Pancreas (tissue), 10 donors: ENCODE results near the gene LINC00632. TPM values are rescaled to one million over a fixed set of nuclear protein-coding genes. Genes with fewer than 3 reads are reported as not detected.

Source experiments
- ATAC-seq, 4 donors: fragments of 200-7000 bp; cut with Tn5 transposase; one replicate each; pipeline versions ENCODE4 v1.8.0 to v1.9.1; 2020; ENCODE audit warnings: mild to moderate bottlenecking in 4 of 4, moderate library complexity in 4 of 4
- DNase-seq, 6 donors: peaks; one replicate each; pipeline ENCODE4 v3.0.0-alpha.2; 2020
- FAIRE-seq: peaks from 2 replicates; lab custom pipeline; 2012; peaks lifted over from hg19 to GRCh38; lab: Jason Lieb, UNC
- H3K27ac ChIP-seq, 4 donors: fragments of 200-600 bp; sonication (generic); 1 replicate in 3 of 4; 2 replicates in 1 of 4; pipeline versions ENCODE4 v1.5.0 to v1.8.0; 2020
- H3K27me3 ChIP-seq, 4 donors: fragments of 200-600 bp; one replicate each; pipeline ENCODE4 v1.8.0; 2021
- H3K36me3 ChIP-seq, 3 donors: fragments of 200-600 bp; sonication (generic) in 1 of 3; one replicate each; pipeline versions ENCODE4 v1.5.0 to v1.8.0; 2020 to 2021
- H3K4me1 ChIP-seq, 3 donors: fragments of 200-600 bp; one replicate each; pipeline ENCODE4 v1.8.0; 2021
- H3K4me3 ChIP-seq, 4 donors: fragments of 200-600 bp; sonication (generic) in 2 of 4; one replicate each; pipeline versions ENCODE4 v1.5.0 to v1.8.0; 2020 to 2021
- H3K9me3 ChIP-seq, 4 donors: fragments of 200-600 bp; one replicate each; pipeline ENCODE4 v1.8.0; 2021
- WGBS, 2 donors: extraction: QIAGEN DNeasy Blood & Tissue Kit; methylation state at CpG; one replicate each; pipeline ENCODE4 v1.1.7; 2013; 5-methylcytosine and 5-hydroxymethylcytosine counted together
- intact Hi-C, 3 donors: fragments of 100-400 bp; cut with DNase I; formaldehyde crosslinking; loops; one replicate each; pipeline versions ENCODE4 v1.11.1 to v1.14.2; 2022
- polyA plus RNA-seq, 2 donors: library from polyadenylated mRNA; stranded (reverse); fragments of 200-250 nt; gene quantifications; one replicate each; pipeline ENCODE4 v1.2.3, GENCODE V29; 2013
- total RNA-seq, 6 donors: library from RNA; stranded (reverse); fragmentation: NEBNext Ultra II Directional in 4 of 6; extraction: Animal tissue kit (Norgen Biotek cat#: 25700) in 4 of 6; gene quantifications; one replicate each; pipeline versions ENCODE4 v1.2.1 to v1.2.4, GENCODE V29; 2021 to 2023
- TF ChIP-seq, protein P1 (sequence below), 4 donors: fragments of 200-600 bp; sonication (generic) in 3 of 4; IDR thresholded peaks; one replicate each; pipeline versions ENCODE4 v1.5.0 to v1.8.0; 2021; ENCODE audit warnings: antibody characterized with exemption in 4 of 4
- donor health status: healthy with polysubstance abuse.
- donor health status: DM: no; HTN: no; CAD: no; lungs with moderate emphysema.
- donor health status: DM: no; HTN: no; CAD: no.
- donor health status: control.
- donor health status: control.
- donor health status: Bipolar disorder and iron deficiency.
- donor health status: DM: yes; HTN: yes; CAD: no.
- donor health status: DM: no; HTN: no; CAD: no.
- donor health status: DM: no; HTN: no; CAD: no.
- donor health status: DM: yes; HTN: yes; CAD: no.

Gene LINC00632
- total and polyA plus RNA-seq, 8 donors: 0.47 to 221 (median 75.0) TPM

DNA sequence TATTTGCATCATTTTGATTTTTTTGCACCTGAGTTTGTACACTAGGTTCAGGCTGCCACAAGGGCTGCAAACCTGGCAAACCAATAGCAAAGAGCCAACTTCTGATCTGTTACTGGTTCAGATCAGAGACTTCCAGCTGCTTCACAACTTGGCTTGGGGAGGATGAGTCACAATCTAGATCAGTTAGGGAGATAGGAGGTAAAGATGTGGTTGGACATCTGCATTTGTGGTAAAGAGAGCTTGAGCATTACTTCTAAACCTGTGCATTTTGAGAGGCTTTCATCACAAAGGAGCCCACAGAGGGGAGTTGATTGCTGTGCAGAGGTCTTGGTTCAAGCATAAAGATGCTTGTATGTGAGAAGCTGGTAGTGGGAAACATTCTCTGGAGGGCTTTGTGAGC lies 34.5 kb downstream of the LINC00632 start:
- DNase-seq (no peak), ATAC-seq (no peak), FAIRE-seq (no peak)
- Histone ChIP-seq H3K9me3 (no peaks in the 10 kb centered on the region), H3K27me3 (peaks cover 0 to 13% (median 0%) of the 10 kb centered on the region in 4 donors), H3K4me1 (no peaks in the 10 kb centered on the region), H3K27ac (no peak overlapping the region), H3K4me3 (no peak overlapping the region), H3K36me3 (no peaks in the 10 kb centered on the region)
- TF ChIP-seq, protein P1, sequence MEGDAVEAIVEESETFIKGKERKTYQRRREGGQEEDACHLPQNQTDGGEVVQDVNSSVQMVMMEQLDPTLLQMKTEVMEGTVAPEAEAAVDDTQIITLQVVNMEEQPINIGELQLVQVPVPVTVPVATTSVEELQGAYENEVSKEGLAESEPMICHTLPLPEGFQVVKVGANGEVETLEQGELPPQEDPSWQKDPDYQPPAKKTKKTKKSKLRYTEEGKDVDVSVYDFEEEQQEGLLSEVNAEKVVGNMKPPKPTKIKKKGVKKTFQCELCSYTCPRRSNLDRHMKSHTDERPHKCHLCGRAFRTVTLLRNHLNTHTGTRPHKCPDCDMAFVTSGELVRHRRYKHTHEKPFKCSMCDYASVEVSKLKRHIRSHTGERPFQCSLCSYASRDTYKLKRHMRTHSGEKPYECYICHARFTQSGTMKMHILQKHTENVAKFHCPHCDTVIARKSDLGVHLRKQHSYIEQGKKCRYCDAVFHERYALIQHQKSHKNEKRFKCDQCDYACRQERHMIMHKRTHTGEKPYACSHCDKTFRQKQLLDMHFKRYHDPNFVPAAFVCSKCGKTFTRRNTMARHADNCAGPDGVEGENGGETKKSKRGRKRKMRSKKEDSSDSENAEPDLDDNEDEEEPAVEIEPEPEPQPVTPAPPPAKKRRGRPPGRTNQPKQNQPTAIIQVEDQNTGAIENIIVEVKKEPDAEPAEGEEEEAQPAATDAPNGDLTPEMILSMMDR (IDR thresholded peaks at IDR 0.05): no peak
- intact Hi-C loops: no loop called here

DNA sequence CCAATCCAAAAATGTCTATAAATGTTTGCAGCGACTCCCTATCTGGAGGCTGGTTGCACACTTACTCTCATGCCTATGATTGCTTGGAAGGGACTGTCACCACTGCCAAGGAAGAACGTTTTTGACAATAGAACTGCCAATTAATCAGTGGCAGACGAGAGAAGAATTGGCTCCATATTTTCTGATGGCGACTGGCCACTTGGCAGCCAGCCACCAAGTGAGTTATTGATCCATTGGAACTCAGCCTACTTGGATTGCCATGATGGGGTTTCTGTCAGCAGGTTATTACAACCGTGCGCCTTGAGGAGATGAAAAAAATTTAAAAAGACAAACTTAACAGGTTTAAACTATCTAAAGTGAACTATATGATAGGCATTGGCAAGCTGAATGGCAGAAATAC lies 47.4 kb downstream of the LINC00632 start:
- no peak for FAIRE-seq
- TF ChIP-seq, protein P1 (IDR thresholded peaks at IDR 0.05): no peak
- H3K9me3 ChIP-seq: no peaks in the 10 kb centered on the region
- intact Hi-C loops: no loop called here
- peaks cover 0 to 36% (median 0%) of the 10 kb centered on the region in 4 donors for H3K27me3 ChIP-seq
- no peak overlapping the region for H3K4me3 ChIP-seq
- H3K4me1 ChIP-seq: no peaks in the 10 kb centered on the region
- H3K27ac ChIP-seq: no peak overlapping the region
- ATAC-seq: peak in 1 of 4 donors; percentile 37
- H3K36me3 ChIP-seq: no peaks in the 10 kb centered on the region
- DNase-seq: peak in 4 of 6 donors; percentile 7 to 64 (median 44)
- 10 to 11% methylated on average over 6 of the region's 6 CpGs for WGBS, 2 donors

DNA sequence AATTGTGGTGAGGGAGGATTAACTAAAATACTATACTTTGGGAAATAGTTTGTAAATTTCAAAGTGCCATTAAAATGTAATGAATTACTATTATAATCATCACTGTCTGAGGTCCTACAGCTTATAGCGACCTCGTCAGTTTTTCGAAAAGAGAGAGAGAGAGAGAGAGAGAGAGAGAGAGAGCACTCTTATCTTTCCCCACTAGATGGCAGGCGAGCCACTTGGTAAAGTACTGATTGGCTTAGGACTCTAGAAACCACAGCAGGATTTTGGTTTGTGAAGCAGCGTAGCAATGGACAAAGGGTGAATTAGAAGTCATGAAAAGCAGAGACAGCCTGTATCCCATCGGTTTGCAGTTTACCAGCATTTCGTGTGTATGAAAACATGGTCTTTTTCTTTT lies 52.5 kb downstream of the LINC00632 start:
- intact Hi-C loops: no loop called here
- TF ChIP-seq, protein P1 (IDR thresholded peaks at IDR 0.05): peak; percentile 47 to 78 (median 59)
- H3K27me3 ChIP-seq: peaks cover 0 to 48% (median 0%) of the 10 kb centered on the region in 4 donors
- H3K4me1 ChIP-seq: no peaks in the 10 kb centered on the region
- ATAC-seq (peak; percentile 67 to 86 (median 78)), DNase-seq (peak in 4 of 6 donors; percentile 13 to 38 (median 24)), FAIRE-seq (peak; percentile 64)
- H3K27ac ChIP-seq: no peak overlapping the region
- no peaks in the 10 kb centered on the region for H3K36me3 ChIP-seq
- 2 to 4% methylated on average over 7 of the region's 7 CpGs for WGBS, 2 donors
- no peak overlapping the region for H3K4me3 ChIP-seq
- H3K9me3 ChIP-seq: no peaks in the 10 kb centered on the region

DNA sequence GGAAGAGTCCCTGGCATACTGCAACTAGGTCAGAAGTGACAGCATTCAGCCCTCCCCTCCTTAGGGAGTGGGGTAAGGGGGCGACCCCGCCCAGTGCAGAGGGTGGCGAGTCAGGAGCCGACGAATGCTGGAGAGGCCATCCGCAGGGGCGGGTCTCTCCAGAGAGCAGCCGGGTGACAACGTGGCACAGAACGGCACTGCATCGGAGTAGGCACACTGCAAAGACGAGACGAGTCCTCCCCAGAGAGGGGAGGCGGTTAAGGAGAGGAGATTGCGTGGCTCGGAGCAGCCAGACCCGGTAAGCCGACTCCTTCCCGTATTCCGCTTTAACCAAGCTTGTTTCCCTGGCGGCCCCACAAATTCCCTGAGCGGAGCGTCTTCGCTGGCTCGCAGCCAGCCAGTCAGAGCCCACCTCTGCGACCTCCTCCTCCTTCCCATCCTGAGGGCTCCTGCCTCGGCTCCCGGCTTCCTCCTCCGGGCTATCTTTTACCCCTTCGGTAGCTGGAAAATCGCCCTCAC lies 54.9 kb downstream of the LINC00632 start:
- Histone ChIP-seq H3K4me1 (no peaks in the 10 kb centered on the region), H3K36me3 (no peaks in the 10 kb centered on the region), H3K27ac (no peak overlapping the region), H3K9me3 (no peaks in the 10 kb centered on the region), H3K27me3 (peaks cover 0 to 47% (median 0%) of the 10 kb centered on the region in 4 donors), H3K4me3 (peak overlapping the region; percentile 6 to 35 (median 18))
- FAIRE-seq (no peak), DNase-seq (peak; percentile 14 to 62 (median 34)), ATAC-seq (peak; percentile 67 to 69 (median 68))
- WGBS, 2 donors: 1 to 31% methylated on average over 29 to 31 of the region's 31 CpGs
- intact Hi-C loops: no loop called here
- TF ChIP-seq, protein P1 (IDR thresholded peaks at IDR 0.05): no peak

DNA sequence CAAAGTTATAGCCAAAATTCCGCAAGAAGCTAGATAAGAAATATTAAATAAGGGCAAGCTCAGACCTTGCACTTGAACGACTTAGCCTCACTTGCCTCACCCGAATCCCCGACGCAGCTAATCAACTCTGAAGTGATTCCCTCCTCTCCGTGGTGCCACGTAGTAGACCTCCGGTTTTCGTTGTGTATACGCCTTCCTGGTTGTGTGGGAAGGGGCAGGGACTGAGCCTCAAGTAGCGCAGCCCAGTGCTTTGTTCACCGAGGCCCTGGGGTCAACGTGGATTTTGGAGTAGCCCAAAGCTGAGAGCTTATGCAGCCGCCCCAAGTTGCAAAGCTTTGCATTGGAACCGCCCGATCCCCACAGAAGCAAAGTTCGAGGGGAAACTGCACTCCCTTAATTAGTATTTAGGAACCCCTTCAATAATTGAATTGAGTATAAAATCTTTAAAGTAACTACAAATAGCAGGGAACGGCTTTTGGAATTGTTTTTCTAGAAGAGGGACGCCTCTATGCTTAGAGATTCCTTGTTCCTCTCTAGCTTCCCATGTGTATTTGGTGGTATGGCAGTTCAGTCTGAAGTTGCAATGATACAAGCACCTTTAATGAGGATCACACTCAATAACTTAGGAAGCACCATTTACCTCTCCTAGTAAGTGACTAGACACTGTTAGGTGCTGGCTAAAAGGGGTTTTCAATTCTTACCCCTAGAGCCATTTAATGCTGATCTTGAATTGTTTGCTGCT lies 55.7 kb downstream of the LINC00632 start:
- intact Hi-C loops: no loop called here
- H3K4me1 ChIP-seq: no peaks in the 10 kb centered on the region
- H3K27ac ChIP-seq: no peak overlapping the region
- peaks cover 0 to 39% (median 0%) of the 10 kb centered on the region in 4 donors for H3K27me3 ChIP-seq
- ATAC-seq (peak; percentile 38 to 57 (median 51)), FAIRE-seq (no peak), DNase-seq (no peak)
- WGBS, 2 donors: 12 to 29% methylated on average over 19 of the region's 19 CpGs
- peak overlapping the region in 2 of 4 donors; percentile 29 to 35 for H3K4me3 ChIP-seq
- H3K36me3 ChIP-seq: no peaks in the 10 kb centered on the region
- no peaks in the 10 kb centered on the region for H3K9me3 ChIP-seq
- TF ChIP-seq, protein P1 (IDR thresholded peaks at IDR 0.05): no peak
